MM.1S (cell line): ENCODE data around the gene NTMT1.

ENCODE experiments used
- EZH2 ChIP-seq: fragments of 300-600 bp; sonication (generic); optimal IDR thresholded peaks from 2 replicates; pipeline ENCODE3; 2017; ENCODE audit warnings: low read depth, mild to moderate bottlenecking, antibody characterized with exemption, low read length, mixed read lengths
- EZH2phosphoT487 ChIP-seq: fragments of 300-600 bp; sonication (generic); IDR thresholded peaks from 2 replicates; pipeline ENCODE4 v1.6.1; 2018; ENCODE audit warnings: antibody characterized with exemption, low read length
- TF ChIP-seq, protein P1 (sequence below): fragments of 300-600 bp; sonication (generic); IDR thresholded peaks from 2 replicates; pipeline ENCODE4 v1.5.1; 2016; ENCODE audit warnings: antibody characterized with exemption, low read length, mixed read lengths

DNA sequence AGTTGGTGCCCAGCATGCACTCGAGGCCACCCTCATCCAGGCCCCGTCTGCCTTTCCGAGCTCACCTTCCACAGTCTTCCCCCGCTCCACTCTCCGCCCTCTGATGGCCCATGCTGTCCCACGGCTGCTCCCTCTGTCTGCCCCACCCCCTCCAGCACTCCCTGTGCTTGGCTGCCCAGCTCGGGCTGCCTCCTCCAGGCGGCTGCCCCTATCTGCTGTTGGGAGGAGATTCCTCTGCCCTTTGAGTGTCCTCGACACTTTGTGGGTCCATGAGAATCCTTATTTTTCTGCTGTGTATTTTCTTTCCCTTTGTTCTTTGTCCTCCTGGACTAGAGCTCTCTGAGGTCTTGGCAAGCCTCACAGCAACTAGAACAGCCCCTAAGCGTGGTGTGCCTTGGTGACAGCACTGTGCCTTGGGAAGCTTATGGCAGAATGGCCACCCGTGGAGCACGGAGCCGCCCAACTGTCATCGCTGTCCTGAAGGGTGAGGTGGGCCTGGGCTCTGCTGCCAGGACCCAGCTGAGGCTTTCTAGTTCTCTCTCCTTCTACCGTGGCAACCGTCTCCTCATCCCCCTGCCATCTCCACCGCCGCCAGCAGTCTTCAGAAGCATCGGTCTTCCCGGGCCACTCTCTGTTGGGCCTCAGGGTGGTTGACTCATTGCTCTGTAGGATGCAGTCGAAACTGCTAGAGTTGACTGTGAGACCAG lies 5.2 kb downstream of the NTMT1 start:
- TF ChIP-seq, protein P1, sequence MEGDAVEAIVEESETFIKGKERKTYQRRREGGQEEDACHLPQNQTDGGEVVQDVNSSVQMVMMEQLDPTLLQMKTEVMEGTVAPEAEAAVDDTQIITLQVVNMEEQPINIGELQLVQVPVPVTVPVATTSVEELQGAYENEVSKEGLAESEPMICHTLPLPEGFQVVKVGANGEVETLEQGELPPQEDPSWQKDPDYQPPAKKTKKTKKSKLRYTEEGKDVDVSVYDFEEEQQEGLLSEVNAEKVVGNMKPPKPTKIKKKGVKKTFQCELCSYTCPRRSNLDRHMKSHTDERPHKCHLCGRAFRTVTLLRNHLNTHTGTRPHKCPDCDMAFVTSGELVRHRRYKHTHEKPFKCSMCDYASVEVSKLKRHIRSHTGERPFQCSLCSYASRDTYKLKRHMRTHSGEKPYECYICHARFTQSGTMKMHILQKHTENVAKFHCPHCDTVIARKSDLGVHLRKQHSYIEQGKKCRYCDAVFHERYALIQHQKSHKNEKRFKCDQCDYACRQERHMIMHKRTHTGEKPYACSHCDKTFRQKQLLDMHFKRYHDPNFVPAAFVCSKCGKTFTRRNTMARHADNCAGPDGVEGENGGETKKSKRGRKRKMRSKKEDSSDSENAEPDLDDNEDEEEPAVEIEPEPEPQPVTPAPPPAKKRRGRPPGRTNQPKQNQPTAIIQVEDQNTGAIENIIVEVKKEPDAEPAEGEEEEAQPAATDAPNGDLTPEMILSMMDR: no peak
- TF ChIP-seq EZH2 (no peak), EZH2phosphoT487 (no peak)
